Panc1 (cell line): ENCODE measurements around the gene C11orf21. TPM values are rescaled to one million over a fixed set of nuclear protein-coding genes. Genes with fewer than 3 reads are reported as not detected.

Source experiments
- ATAC-seq: fragments of 200-7000 bp; cut with Tn5 transposase; 2 replicates; pipeline ENCODE4 v1.9.1; 2020; ENCODE audit warnings: mild to moderate bottlenecking, moderate library complexity
- BruUV-seq: library from RNA; stranded (reverse); fragments of 400-500 nt; replicated peaks from 2 replicates; lab custom pipeline; 2021; lab: Mats Ljungman, UMichigan
- CTCF ChIA-PET: fragments of 300-600 bp; sonication (Branson Sonifier 250); formaldehyde crosslinking; loops from one replicate; lab custom pipeline; 2022; ENCODE audit warnings: antibody characterized with exemption; lab: Charles Lee
- POLR2A ChIA-PET: fragments of 300-600 bp; sonication (Branson Sonifier 250); formaldehyde crosslinking; loops from one replicate; lab custom pipeline; 2022; ENCODE audit warnings: antibody characterized with exemption; lab: Charles Lee
- DNase-seq: peaks from one replicate; pipeline ENCODE4 v3.0.0-alpha.2; 2010; ENCODE audit warnings: low read depth, low spot score
- H3K27ac ChIP-seq: 2 replicates; pipeline ENCODE4 v1.5.1; 2011; ENCODE audit warnings: mild to moderate bottlenecking, low read length, inconsistent platforms
- H3K27me3 ChIP-seq: fragments of 200-500 bp; sonication (Bioruptor generic); 2 replicates; pipeline ENCODE4 v1.6.0; 2014; ENCODE audit warnings: low read length, inconsistent platforms; ENCODE audit not compliant: control insufficient read depth, insufficient read depth
- H3K36me3 ChIP-seq: fragments of 200-500 bp; sonication (Bioruptor generic); 2 replicates; pipeline ENCODE4 v1.5.1; 2014; ENCODE audit warnings: inconsistent platforms, mild to moderate bottlenecking, low read length, moderate library complexity; ENCODE audit not compliant: control insufficient read depth, insufficient read depth
- H3K4me1 ChIP-seq: 2 replicates; pipeline ENCODE4 v1.5.1; 2011; ENCODE audit warnings: inconsistent platforms, mild to moderate bottlenecking, low read length, moderate library complexity; ENCODE audit not compliant: control insufficient read depth, insufficient read depth
- H3K4me3 ChIP-seq, 2 experiments: 2 replicates each; pipeline ENCODE4 v1.5.1; 2011 to 2012; ENCODE audit warnings: low read depth in 2 of 2, low read length in 2 of 2, mild to moderate bottlenecking in 2 of 2, inconsistent platforms in 1 of 2, moderate library complexity in 1 of 2
- H3K9me3 ChIP-seq: fragments of 200-500 bp; sonication (Bioruptor generic); 2 replicates; pipeline ENCODE4 v1.5.1; 2014; ENCODE audit warnings: low read depth, mild to moderate bottlenecking, inconsistent platforms, low read length, moderate library complexity; ENCODE audit not compliant: control insufficient read depth, insufficient read depth
- POLR2AphosphoS5 ChIP-seq: IDR thresholded peaks from 2 replicates; pipeline ENCODE4 v1.6.1; 2012; ENCODE audit warnings: mild to moderate bottlenecking, low read depth, low read length, moderate library complexity
- SIN3A ChIP-seq: IDR thresholded peaks from 2 replicates; pipeline ENCODE4 v1.6.1; 2012; ENCODE audit warnings: low read depth, mild to moderate bottlenecking, low read length, moderate library complexity, borderline replicate concordance; ENCODE audit not compliant: insufficient read depth
- TCF7L2 ChIP-seq: IDR thresholded peaks from 2 replicates; pipeline ENCODE4 v1.6.1; 2011; ENCODE audit warnings: mild to moderate bottlenecking, low read depth, low read length, inconsistent platforms
- in situ Hi-C: cut with HindIII; loops from 2 replicates; pipeline ENCODE4 v1.10.0; 2016; ENCODE audit warnings: low sequenced_read_pairs, low pct_unique_long_range_greater_than_20kb
- intact Hi-C: fragments of 100-400 bp; cut with micrococcal nuclease; formaldehyde crosslinking; loops from one replicate; pipeline ENCODE4 v1.10.0; 2022; ENCODE audit not compliant: unreplicated experiment
- total RNA-seq: library from RNA; stranded (reverse); gene quantifications from one replicate; pipeline ENCODE4 v1.2.1, GENCODE V29; 2021; ENCODE audit not compliant: unreplicated experiment
- TF ChIP-seq, protein P1 (sequence below): fragments of 450-650 bp; IDR thresholded peaks from 2 replicates; pipeline ENCODE4 v1.5.1; 2017; ENCODE audit warnings: mild to moderate bottlenecking
- TF ChIP-seq, protein P2 (sequence below), 2 experiments: IDR thresholded peaks; 2 replicates each; pipeline ENCODE4 v1.6.1; 2011 to 2012; ENCODE audit warnings: low read depth in 2 of 2, control low read depth in 1 of 2, low read length in 1 of 2, mild to moderate bottlenecking in 1 of 2, moderate library complexity in 1 of 2; ENCODE audit not compliant: insufficient read depth in 1 of 2

Gene C11orf21
- total RNA-seq, 1 experiment from 2014 or later, result 0.31 TPM

DNA sequence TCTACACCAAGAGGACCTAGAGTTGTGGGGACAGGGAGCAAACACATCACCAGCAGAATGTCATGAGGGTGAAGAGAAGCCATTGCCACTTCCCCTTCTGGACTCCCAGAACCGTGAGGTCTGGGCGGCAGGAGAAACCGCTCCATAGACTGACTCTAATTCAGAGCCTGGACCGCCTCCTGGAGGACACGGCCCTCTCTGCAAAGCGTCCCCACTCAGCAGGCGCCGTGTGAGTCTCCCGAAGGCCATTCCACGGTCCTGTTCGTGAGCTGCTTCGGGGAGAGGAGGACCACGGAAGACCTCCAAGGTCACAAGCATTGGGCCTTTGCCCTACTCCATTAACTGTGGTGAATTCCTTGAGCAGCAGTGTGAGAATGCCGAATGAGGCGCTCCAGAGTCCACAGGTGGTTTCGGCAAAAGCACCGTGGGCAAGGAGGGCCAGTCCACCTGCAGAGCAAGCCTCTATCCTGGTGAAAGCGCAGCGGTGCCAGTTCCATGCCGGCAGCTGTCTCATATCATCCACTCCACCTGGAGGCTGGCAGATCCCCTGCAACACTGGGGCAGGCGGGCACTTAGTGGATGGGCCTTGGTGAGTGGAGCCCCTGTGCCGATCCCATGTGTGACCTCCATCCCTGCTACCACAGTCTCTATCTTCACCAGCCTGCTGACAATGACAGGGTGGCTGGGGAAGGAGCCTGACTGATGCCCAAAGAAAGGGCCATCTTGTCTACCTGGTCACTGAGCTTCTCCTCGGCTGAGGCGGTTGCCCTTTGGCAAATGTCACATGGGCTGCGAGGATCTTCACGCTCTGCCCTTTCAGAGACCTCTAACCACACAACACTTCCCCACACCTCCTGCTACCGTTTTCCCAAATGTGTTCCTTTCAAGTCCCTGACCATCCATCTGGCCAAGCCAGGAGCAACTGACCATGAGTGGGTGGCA, 7.5 kb downstream of the C11orf21 start:
- in situ Hi-C loops (no loop called here), intact Hi-C loops (no loop called here)
- H3K4me1 ChIP-seq, result peaks cover 9% of the 10 kb centered on the region
- no peak for DNase-seq
- peak; percentile 35; the same call in 1 of the 2 replicates for ATAC-seq
- TF ChIP-seq, protein P1, sequence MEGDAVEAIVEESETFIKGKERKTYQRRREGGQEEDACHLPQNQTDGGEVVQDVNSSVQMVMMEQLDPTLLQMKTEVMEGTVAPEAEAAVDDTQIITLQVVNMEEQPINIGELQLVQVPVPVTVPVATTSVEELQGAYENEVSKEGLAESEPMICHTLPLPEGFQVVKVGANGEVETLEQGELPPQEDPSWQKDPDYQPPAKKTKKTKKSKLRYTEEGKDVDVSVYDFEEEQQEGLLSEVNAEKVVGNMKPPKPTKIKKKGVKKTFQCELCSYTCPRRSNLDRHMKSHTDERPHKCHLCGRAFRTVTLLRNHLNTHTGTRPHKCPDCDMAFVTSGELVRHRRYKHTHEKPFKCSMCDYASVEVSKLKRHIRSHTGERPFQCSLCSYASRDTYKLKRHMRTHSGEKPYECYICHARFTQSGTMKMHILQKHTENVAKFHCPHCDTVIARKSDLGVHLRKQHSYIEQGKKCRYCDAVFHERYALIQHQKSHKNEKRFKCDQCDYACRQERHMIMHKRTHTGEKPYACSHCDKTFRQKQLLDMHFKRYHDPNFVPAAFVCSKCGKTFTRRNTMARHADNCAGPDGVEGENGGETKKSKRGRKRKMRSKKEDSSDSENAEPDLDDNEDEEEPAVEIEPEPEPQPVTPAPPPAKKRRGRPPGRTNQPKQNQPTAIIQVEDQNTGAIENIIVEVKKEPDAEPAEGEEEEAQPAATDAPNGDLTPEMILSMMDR, result no peak
- TF ChIP-seq POLR2AphosphoS5, result no peak
- no peak for TF ChIP-seq SIN3A
- TF ChIP-seq, protein P2, sequence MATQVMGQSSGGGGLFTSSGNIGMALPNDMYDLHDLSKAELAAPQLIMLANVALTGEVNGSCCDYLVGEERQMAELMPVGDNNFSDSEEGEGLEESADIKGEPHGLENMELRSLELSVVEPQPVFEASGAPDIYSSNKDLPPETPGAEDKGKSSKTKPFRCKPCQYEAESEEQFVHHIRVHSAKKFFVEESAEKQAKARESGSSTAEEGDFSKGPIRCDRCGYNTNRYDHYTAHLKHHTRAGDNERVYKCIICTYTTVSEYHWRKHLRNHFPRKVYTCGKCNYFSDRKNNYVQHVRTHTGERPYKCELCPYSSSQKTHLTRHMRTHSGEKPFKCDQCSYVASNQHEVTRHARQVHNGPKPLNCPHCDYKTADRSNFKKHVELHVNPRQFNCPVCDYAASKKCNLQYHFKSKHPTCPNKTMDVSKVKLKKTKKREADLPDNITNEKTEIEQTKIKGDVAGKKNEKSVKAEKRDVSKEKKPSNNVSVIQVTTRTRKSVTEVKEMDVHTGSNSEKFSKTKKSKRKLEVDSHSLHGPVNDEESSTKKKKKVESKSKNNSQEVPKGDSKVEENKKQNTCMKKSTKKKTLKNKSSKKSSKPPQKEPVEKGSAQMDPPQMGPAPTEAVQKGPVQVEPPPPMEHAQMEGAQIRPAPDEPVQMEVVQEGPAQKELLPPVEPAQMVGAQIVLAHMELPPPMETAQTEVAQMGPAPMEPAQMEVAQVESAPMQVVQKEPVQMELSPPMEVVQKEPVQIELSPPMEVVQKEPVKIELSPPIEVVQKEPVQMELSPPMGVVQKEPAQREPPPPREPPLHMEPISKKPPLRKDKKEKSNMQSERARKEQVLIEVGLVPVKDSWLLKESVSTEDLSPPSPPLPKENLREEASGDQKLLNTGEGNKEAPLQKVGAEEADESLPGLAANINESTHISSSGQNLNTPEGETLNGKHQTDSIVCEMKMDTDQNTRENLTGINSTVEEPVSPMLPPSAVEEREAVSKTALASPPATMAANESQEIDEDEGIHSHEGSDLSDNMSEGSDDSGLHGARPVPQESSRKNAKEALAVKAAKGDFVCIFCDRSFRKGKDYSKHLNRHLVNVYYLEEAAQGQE (IDR thresholded peaks at IDR 0.05; ENCODE audit: insufficient read depth in 1 of 2, low read depth in 2 of 2, low read length in 1 of 2), result no peak
- no peak for TF ChIP-seq TCF7L2
- no TSS peak for BruUV-seq
- H3K27ac ChIP-seq, result no peak overlapping the region
- H3K27me3 ChIP-seq, result peaks cover 5% of the 10 kb centered on the region; the same call in 1 of the 2 replicates
- no peaks in the 10 kb centered on the region for H3K36me3 ChIP-seq
- POLR2A ChIA-PET, result no interaction called here
- H3K4me3 ChIP-seq, result no peak overlapping the region
- CTCF ChIA-PET, result no interaction called here
- no peaks in the 10 kb centered on the region for H3K9me3 ChIP-seq

DNA sequence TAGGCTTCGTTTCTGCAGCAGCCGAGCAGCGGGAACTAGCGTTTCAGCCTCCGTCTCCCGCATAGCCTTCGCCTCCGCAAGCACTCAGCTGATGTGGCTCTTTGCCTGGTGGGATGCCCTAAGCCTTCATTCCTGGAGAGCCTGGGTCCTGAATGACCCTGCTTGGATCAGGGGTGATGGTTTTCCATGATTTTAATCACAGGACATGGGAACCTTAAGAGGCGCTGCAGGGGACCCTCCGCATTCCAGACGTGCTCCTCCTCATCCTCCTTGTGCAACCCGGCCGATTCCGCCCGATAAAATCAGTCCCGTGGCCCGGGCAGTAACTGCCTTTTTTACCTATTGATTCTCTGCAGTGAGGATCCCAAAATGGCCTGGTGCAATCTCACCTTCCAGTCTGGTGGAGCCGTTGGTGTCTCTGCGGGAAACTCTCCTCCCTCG, 8.2 kb downstream of the C11orf21 start:
- H3K27ac ChIP-seq, result no peak overlapping the region
- intact Hi-C loops (no loop called here), in situ Hi-C loops (no loop called here)
- no peak for ATAC-seq
- no TSS peak for BruUV-seq
- POLR2A ChIA-PET, result no interaction called here
- TF ChIP-seq SIN3A (no peak), TCF7L2 (no peak), POLR2AphosphoS5 (no peak)
- TF ChIP-seq, protein P1, result no peak
- TF ChIP-seq, protein P2 (IDR thresholded peaks at IDR 0.05; ENCODE audit: insufficient read depth in 1 of 2, low read depth in 2 of 2, low read length in 1 of 2), result no peak
- H3K27me3 ChIP-seq, result peaks cover 6% of the 10 kb centered on the region; the same call in 1 of the 2 replicates
- no peak overlapping the region for H3K4me3 ChIP-seq
- H3K36me3 ChIP-seq, result no peaks in the 10 kb centered on the region
- DNase-seq, result no peak
- CTCF ChIA-PET, result no interaction called here
- peaks cover 9% of the 10 kb centered on the region for H3K4me1 ChIP-seq
- no peaks in the 10 kb centered on the region for H3K9me3 ChIP-seq
